Raji (cell line): ENCODE data around the gene PLA2R1.

Experiments used
- POLR2A ChIP-seq: IDR thresholded peaks from 2 replicates; pipeline ENCODE4 v1.6.1; 2011; ENCODE audit warnings: low read depth, low read length, control low read depth; ENCODE audit not compliant: insufficient read depth

The PLA2R1 gene

DNA sequence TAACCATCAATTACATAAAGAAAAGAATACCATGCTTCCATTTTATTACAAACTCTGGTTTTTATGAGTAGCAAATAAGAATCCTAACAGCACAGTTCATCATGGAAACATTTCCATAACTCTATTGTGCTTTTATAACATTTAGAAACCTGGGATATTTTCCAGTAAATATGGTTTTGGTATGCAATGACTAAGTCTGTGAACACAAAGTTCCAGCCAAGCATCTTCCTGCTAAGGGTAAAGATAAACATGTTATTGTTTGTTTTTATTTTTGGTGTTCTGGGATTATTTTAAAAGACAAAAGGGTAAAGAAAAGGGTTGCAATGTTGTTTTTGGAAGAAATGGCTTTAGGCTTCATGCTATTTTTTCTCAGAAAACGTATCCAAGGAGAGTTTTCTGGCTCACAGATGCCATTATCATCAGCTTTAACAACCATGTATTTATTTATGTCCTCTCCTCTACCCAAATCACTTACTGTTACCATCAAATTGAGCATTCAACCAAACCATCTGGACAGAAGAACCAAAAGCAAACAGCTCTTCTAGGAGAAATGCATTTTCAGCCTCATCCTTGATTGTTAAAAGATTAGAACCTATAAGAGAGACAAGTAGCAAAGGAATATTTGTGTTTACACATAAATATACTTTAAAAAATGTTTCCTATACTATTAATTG is 116.0 kb downstream of the PLA2R1 start:
- TF ChIP-seq POLR2A = no peak

DNA sequence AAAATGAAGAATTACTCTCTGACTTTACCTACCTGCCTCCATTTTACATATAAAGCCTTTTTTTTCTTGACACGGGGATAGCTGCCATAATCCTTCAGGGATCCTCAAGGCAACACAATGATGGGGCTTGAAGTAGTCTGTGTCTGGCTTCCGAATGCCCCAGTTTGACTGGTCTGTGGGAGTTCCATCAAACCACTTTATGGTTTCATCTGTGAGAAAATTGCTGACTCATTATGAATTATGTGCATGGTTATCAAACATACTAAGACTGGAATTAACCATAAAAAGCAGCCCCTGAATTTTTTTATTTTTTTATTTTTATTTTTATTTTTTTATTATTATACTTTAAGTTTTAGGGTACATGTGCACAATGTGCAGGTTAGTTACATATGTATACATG is 117.5 kb downstream of the PLA2R1 start:
- no peak for TF ChIP-seq POLR2A

DNA sequence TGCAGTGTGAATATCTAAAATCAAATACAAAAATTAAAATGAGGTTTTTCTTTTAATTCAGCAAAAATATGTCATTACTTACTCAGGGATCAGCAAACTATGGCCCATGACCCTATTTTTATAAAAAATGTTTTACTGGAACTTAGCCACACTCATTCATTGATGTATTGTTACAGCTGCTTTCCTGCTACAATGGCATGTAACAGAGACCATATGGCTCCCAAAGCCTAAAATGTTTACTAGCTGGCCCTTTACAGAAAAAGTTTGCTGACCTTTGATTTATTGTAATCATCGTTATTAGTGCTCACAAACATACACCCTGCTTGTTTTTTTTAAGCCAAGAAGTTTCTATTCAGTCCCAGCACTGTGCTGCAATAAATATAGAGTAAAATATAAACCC is 120.3 kb downstream of the PLA2R1 start:
- no peak for TF ChIP-seq POLR2A

DNA sequence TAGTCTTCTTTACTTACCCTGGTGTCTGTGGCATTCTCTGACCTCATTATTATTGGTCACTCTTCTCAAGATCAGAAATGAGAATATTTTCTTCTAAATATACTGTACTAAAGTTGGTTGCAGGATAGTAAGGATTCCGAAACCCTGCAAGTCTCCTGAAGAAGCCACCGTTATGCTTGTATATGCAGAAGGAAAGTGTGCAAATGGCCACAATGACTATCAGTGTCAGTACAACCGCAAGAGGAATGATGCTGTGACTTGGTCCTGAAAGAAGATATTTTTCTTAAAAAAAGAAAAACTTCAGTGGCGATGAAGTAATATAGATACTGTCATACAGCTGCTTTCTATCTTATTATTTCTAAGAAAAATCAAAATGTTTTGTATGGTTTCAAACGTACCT is 120.7 kb downstream of the PLA2R1 start:
- no peak for TF ChIP-seq POLR2A

DNA sequence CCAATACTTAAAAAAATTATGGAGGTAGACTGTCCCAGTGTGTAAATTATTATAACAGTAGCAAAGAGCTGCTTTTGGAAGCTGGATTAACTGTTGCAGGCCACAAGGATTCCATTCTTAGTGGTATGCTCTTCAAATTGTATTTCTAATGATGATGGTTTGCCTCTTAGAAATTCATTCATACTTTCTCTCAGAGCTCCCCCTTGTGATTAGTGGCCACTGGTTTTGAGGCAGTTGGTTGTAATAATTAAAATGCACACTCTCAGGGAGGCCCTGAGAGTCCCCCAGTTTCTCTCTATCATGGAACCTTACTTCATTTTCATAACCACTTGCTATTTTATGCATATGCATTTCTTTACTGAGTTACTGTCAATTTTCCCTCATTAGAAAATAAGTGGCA is 122.5 kb downstream of the PLA2R1 start:
- TF ChIP-seq POLR2A = no peak

DNA sequence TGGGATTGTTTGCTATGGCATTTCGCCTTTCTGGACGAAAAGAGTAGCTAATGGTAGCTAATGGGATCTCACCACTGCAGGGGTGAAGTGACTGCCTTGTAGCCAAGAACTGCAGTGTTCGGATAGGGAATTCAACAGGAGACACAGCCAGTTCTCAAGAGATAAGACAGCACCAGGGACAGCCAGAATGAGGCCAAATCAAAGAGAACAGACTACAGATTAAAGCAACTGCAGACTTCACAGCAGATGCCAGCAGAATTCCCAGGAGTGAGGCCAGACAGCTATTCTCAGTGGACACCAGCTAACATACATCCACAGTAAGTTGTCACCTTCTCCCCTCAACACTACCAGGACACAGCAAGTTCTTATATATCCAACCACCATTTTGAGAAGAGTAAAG is 124.0 kb downstream of the PLA2R1 start:
- TF ChIP-seq POLR2A = no peak

DNA sequence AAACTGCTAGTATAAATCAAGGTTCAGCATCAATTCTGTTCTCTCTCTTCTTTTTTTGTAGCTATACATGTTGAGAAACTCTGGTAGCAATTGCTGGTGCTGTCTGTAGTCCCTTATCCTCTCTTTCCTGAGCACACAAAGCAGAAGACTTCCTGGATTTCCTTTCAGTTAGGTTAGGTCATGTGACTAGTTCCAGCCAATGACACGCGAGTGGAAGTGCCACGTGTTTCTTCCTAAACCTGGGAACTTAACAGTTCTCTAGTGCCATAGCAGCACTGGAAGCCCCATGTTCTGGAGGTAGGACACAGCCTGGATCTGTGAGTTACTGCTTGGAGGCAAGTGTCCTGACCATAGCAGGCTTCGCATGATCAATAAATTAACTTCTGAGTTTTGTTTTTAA is 125.9 kb downstream of the PLA2R1 start:
- TF ChIP-seq POLR2A = no peak

DNA sequence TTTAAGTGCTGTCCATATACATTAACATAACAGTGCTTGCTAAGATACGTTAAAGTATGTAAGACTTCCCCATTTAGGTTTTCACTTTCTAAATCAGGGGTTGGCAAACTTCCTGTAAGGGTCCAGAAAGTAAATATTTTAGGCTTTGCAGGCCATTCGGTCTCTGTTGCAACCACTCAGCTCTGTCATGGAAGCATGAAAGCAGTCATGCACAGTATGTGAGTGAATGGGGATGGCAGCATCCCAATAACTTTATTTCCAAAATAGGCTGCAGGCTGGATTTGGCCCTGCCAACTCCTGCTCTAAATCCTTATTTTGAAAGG is 128.7 kb downstream of the PLA2R1 start:
- TF ChIP-seq POLR2A = no peak

DNA sequence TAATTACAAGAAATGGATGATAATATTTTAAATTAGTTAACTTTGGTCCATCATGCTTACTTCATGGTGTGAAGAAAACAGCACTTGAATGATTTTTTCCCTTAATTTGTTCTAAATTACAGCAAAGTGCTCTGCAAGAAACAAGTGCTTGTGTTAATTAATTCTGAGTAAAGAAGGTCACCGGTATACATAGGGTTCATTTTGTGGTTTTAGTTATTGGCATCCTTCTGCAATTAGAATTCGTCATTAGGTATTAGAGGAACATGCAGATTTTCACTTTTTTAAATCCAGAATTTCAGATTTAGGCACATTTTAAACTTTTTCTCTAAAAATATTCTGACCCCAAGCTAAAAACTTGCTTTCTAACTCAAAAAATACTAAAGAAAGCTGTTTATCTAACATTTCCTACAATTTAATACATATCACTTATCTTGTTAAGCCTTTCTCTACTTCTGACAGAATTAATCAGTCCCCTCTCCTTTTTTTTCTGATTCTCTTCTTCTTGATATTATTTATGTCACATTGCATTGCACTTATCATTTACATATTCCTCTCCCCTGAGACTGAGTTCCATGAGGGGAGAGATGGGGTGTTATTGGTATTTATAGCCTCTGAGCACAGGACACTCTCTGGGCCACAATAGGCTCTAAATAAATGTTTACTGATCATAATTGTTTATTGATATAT is 129.2 kb downstream of the PLA2R1 start:
- TF ChIP-seq POLR2A = no peak

DNA sequence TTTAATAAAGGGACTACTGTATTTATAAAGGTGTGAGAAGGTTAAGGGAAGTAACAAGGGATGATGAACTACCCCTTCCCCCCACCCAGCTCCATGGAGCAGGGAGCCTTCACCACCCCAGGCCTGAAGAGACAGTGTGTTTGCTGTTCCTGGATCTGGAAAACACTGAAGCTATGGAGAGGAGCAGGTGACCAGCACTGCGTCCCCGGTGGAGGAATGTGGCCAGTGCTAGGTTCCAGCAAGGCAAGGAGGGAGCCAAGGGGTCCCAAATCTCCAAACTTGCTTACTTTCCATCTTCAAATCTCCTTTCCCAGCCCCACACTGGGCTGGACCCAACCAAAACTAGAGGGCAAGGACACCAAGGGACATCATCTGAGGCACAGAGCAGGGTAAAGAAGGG is 135.7 kb downstream of the PLA2R1 start:
- no peak for TF ChIP-seq POLR2A

DNA sequence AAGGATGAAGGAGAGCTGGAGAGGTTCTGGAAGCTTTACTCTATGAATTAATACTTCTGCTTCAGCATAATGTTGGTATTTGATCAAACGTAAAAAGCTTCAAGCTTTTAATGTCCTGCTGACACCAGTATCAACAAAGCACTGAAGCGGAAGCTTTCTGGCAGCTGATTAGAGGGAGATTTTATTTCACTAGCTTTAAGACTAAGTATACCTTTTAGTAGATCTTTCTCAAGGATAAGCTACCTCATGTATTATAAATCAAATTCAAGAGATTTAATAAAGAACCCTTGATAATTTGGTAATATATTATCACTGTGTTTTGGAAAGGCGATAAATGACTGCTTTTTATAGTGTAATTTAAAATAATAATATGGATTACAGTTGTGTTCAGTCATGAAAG is 136.4 kb downstream of the PLA2R1 start:
- no peak for TF ChIP-seq POLR2A

DNA sequence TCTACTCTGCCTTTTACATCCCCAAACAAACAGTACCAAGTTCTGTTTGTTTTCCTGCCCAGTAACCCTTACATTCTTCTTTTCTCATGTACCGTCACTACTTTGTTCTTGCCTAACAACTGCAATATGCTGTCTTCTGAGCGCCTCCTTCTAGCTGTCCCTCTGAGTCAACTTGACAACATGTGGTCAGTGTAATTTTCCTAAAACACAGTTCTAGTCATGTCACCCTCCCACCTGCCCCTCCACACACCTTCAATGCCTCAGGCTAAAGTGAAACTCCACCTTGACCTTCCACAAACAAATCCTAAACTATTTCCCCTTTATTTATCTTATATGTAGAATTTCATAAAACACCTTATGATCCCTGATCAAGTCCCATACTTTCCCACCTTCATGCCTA is 139.9 kb downstream of the PLA2R1 start:
- TF ChIP-seq POLR2A = no peak

DNA sequence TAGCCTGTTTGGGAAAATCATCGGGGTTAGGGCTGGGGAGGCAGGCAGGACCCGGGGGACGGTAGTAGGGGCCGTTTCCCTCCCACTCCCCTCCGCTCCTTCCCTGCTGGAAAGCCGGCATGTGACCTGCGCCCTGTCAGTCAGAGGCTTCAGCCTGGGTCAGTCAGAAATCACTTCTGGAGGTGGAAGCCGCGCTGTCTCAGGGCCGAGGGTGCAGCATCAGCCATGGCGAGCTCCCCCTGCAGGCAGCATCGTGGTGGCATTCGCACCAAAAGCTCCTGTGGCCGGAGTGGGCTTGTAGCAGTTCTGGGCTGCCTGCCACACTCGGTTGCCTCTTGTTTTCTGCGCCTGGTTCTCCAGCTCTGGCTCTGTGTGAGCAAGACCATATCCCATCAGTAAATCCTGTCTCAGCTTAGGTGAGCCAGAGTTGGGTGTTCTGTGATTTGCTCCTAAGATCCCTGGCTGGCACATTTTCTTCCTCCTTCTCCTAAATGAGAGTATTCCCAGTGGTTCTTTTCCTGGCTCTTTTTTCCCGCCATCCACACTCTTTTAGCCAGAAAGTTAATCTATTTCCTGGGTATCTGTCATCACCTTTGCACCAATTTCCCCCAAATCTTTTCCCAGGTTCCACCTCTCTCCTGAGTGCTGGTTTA is 140.5 kb downstream of the PLA2R1 start:
- no peak for TF ChIP-seq POLR2A

DNA sequence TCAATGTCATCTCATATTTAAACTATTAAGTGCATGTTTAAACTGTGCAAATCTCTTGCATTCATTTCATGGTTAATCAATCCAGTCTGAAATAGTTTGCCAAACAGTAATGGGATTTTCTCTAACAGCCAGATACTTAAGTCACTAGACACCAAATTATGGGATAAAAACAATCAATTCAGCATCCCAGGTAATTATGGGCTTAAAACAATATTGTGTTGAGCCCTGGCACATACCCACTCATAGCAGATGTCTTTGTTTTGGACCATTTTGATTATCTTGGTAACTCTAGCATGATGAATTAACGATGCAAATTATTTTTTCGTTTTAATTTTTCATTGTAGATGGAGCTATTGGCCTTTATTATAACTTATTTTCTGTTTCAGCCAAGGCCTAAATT is 145.9 kb downstream of the PLA2R1 start:
- no peak for TF ChIP-seq POLR2A

DNA sequence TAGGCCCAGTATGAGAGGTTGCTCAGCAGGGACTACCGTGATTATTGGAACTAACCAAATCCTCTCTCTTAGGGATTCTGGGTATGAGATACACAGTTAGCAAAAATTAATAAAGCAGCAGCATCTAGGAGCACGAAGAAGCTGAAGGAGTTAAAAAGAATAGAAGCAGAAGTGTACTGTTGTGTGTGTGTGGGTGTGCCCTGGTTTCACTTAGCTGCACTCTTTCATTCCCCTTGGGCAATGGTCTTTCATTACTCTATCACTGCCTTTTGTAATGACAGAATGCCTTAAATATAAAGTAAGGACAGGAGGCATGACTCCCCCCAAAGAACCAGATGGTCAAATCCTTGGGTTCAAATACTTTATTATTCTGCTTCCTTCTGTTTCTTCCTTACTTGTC is 148.5 kb downstream of the PLA2R1 start:
- TF ChIP-seq POLR2A = no peak

DNA sequence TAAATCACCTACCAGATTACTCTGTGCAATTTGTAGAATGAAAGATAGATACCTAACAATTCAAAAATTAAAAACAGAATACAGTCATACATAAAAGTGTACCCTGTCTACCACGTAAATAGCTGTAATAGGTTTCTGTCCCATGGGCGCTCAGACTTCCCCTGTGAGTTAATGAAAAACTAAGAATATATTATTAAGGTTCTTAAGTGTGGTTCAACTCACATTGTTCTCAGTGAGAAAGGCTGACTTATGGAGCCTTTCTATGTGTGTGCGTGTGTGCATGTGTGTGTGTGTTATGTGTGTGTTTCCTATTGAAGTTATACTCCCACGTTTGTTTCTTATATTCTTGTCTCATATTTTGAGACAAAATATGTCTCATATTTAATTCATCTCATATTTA is 149.8 kb downstream of the PLA2R1 start:
- no peak for TF ChIP-seq POLR2A

DNA sequence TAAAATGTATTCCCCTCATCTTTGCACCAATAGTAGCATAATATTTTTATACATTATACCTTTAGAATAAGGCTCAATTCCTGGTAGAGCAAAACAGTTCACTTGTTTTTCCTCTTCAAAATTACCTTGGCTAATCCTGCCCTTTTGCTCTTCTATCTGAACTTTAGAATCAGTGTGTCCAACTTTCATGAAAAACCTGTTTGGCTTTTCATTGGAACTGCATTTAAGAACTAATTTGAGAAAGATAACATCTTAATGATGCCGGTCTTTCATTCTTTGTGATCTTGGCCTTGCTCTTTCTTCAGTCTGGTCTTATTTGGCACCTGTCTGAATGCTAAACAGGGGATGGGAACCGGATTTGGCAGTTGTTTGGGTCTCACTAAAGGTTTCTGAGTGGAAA is 151.5 kb downstream of the PLA2R1 start:
- no peak for TF ChIP-seq POLR2A

DNA sequence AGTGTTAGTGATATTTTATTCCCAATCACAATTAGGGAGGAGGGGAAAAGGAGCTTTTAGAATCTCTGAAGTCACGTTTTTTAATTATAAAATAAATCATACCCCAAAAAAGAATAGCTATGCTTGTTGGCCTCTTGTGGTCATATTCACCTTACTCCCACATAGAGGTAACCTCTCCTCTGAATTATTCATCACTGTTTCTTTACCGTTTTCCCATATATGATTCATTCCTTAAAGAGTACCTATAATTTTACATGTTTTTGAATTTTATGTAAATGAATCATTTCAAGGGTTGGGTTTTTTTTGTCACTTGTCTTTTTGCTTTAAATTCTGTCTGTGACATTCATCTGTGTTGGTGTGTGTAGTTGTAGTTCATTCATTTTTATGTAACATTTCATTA is 153.8 kb downstream of the PLA2R1 start:
- TF ChIP-seq POLR2A = no peak
